ENCODE results near the gene SATB1. TPM values are rescaled to one million over a fixed set of nuclear protein-coding genes. Genes with fewer than 3 reads are reported as not detected.
"Not testable (repeated sequence)": the region's sequence is repeated elsewhere in the genome, so short reads cannot be mapped to it uniquely, and the experiment has no call there.

Gene SATB1
- total RNA-seq, 1 donor from 2014 or later = 16.5 TPM

GRCh38 chr3:18355832-18356231, 69.3 kb downstream of the SATB1 start:
- no peak for DNase-seq (ENCODE audit: low spot score)

- DNase-seq (ENCODE audit: low spot score) = no peak
These were observed 70.4 kb downstream of the SATB1 start for GRCh38 chr3:18354701-18355100.

GRCh38 chr3:18351823-18352744, 73.1 kb downstream of the SATB1 start:
- DNase-seq (ENCODE audit: low spot score) = no peak

- no peak for DNase-seq (ENCODE audit: low spot score)
These were observed 74.0 kb downstream of the SATB1 start for GRCh38 chr3:18351069-18351628.

- no peak for DNase-seq (ENCODE audit: low spot score)
These were observed 75.8 kb downstream of the SATB1 start for GRCh38 chr3:18349197-18349798.

- no peak for DNase-seq (ENCODE audit: low spot score)
These were observed 79.0 kb downstream of the SATB1 start for GRCh38 chr3:18346097-18346496.

GRCh38 chr3:18345015-18345367, 80.1 kb downstream of the SATB1 start:
- no peak for DNase-seq (ENCODE audit: low spot score)

- DNase-seq (ENCODE audit: low spot score) = no peak
These were observed 80.7 kb downstream of the SATB1 start for GRCh38 chr3:18344306-18345014.

- DNase-seq (ENCODE audit: low spot score) = no peak
These were observed 81.3 kb downstream of the SATB1 start for GRCh38 chr3:18343809-18344208.

GRCh38 chr3:18338827-18339514, 86.2 kb downstream of the SATB1 start:
- DNase-seq (ENCODE audit: low spot score) = no peak

GRCh38 chr3:18337231-18337630, 87.9 kb downstream of the SATB1 start:
- no peak for DNase-seq (ENCODE audit: low spot score)

- DNase-seq (ENCODE audit: low spot score) = no peak
These were observed 90.1 kb downstream of the SATB1 start for GRCh38 chr3:18334837-18335601.

- DNase-seq (ENCODE audit: low spot score) = not testable (repeated sequence)
These were observed 94.2 kb downstream of the SATB1 start for GRCh38 chr3:18330772-18331441.

GRCh38 chr3:18308096-18308650, 117.0 kb downstream of the SATB1 start:
- DNase-seq (ENCODE audit: low spot score) = no peak

- DNase-seq (ENCODE audit: low spot score) = no peak
These were observed 117.6 kb downstream of the SATB1 start for GRCh38 chr3:18307529-18307928.

GRCh38 chr3:18302517-18302916, 122.6 kb downstream of the SATB1 start:
- no peak for DNase-seq (ENCODE audit: low spot score)

- no peak for DNase-seq (ENCODE audit: low spot score)
These were observed 123.4 kb downstream of the SATB1 start for GRCh38 chr3:18301781-18302180.

- DNase-seq (ENCODE audit: low spot score) = no peak
These were observed 124.2 kb downstream of the SATB1 start for GRCh38 chr3:18300916-18301315.

GRCh38 chr3:18297126-18297525, 128.0 kb downstream of the SATB1 start:
- DNase-seq (ENCODE audit: low spot score) = no peak

Data from mesenteric fat pad (tissue), 1 donor.